ENCODE results near the gene COL4A4.
"Not testable (repeated sequence)": the region's sequence is repeated elsewhere in the genome, so short reads cannot be mapped to it uniquely, and the experiment has no call there.

COL4A4 gene

GRCh38 chr2:227163998-227164762 is at the start of gene COL4A4, which contains the start of gene COL4A3:
COL4A4 (minus strand) TSS chr2:227164205; CDS start chr2:227147483, 16,722 bp downstream.
COL4A3 (plus strand) TSS chr2:227164624; CDS start chr2:227164727, 103 bp downstream.
- DNase-seq (ENCODE audit: low read depth in 2 of 2, low spot score in 1 of 2) = no peak

DNA sequence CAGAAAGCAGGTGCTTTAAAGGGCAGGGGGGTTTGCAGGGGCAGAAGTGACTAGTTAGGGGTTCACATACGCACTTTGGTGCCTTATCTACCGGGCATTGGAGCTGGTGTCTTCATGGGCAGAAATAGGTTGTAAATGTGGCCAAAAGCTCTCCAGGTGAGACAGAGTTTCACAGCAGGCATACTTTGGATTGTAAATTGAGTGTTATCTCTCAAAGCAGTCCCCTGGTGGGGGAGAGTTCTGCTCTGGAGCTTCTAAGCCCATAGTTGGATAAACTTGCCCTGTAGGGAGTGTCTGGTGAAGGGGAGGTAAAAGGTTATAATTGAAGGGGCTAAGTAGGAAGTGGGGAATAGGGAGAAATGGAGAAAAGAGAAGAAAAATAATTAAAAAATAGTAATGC is 43.6 kb upstream of the COL4A4 start:
- no peak for DNase-seq (ENCODE audit: low read depth in 2 of 2, low spot score in 1 of 2)

- DNase-seq (ENCODE audit: low read depth in 2 of 2, low spot score in 1 of 2) = no peak
Measured at GRCh38 chr2:227206406-227206805, 42.4 kb upstream of the COL4A4 start.

DNA sequence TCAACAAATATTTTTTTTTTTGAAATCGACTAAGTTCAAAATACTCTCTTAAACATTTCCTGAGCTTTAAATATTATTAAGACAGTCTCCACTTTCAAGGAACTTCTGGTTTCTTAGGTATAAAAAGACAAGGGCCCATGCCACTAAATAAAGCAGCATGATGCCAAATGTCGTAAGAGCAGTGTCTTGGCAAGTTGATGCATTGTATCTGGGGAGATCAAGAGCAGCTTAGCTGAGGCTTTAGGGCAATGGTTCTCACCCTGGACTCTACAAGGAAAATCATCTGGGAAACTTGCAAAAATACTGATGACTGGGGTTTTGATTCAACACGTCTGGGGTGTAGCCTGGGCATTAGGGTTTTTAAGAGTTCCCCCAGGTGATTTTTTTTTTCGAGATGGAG is 41.7 kb upstream of the COL4A4 start:
- no peak for DNase-seq (ENCODE audit: low read depth in 2 of 2, low spot score in 1 of 2)

GRCh38 chr2:227204452-227204851 is 40.4 kb upstream of the COL4A4 start:
- DNase-seq (ENCODE audit: low read depth in 2 of 2, low spot score in 1 of 2) = no peak

DNA sequence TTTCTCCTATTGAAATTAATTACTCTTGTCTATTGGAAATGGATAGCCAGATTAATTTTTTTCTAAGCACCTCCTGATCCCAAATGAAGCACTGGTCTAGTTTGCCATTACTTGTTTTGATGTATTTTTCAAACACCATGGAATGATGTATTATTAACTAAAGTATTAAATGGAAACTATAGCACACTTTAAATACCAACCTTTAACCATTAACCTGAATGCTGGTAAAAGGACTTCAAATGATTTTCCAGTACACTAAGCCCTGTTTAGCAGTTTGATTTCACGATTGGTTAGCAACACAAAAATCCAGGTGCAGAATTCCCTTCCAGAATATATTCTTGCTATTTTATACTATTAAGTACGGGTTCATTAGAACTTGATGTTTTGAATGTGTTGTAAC is 37.8 kb upstream of the COL4A4 start:
- DNase-seq (ENCODE audit: low read depth in 2 of 2, low spot score in 1 of 2) = no peak

DNA sequence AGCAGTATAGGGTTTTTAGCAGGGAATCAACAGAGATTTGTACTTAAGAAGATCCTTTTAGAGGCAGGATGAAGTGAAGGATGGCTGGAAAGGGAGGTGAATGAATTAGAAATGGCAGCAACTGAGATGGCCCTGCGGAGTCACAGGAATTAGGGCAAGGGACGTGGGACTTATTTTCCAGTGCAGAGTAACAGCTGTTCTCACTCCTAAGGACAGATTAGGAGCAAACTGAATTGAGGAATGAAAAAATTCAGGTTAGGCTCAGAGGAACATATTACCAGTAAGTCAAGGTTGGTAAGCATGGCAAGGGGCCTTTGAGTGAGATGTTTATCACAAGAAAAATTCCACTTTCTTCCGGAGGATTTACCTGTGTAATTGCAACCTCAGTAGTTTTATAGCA is 34.9 kb upstream of the COL4A4 start:
- no peak for DNase-seq (ENCODE audit: low read depth in 2 of 2, low spot score in 1 of 2)

DNA sequence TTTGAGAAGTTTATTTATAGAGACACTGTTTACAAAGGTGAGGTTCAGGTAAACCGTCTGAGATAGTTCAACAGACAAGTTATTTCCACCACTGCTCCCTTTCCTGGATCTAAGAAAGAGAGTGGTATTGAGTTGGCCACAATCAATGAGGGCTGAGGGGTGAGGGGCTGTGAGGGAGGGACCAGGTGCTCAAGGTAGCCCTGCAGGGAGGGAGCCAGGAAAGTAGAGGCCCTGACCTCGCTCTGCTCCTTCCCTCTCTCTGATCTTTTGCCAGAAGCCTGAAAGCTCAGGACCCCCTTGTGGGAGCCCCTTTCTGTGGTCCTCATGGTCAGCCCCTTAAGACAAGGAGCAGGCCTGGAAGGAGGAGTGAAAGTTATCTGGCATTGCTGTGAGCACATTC is 30.2 kb upstream of the COL4A4 start:
- DNase-seq (ENCODE audit: low read depth in 2 of 2, low spot score in 1 of 2) = no peak

- DNase-seq (ENCODE audit: low read depth in 2 of 2, low spot score in 1 of 2) = no peak
Measured at GRCh38 chr2:227192491-227192890, 28.5 kb upstream of the COL4A4 start.

- no peak for DNase-seq (ENCODE audit: low read depth in 2 of 2, low spot score in 1 of 2)
Measured at GRCh38 chr2:227191367-227191766, 27.4 kb upstream of the COL4A4 start.

GRCh38 chr2:227188292-227188691 is 24.3 kb upstream of the COL4A4 start:
- DNase-seq (ENCODE audit: low read depth in 2 of 2, low spot score in 1 of 2) = no peak

- DNase-seq (ENCODE audit: low read depth in 2 of 2, low spot score in 1 of 2) = no peak
Measured at GRCh38 chr2:227186751-227187150, 22.7 kb upstream of the COL4A4 start.

- DNase-seq (ENCODE audit: low read depth in 2 of 2, low spot score in 1 of 2) = no peak
Measured at GRCh38 chr2:227185615-227186232, 21.7 kb upstream of the COL4A4 start.

DNA sequence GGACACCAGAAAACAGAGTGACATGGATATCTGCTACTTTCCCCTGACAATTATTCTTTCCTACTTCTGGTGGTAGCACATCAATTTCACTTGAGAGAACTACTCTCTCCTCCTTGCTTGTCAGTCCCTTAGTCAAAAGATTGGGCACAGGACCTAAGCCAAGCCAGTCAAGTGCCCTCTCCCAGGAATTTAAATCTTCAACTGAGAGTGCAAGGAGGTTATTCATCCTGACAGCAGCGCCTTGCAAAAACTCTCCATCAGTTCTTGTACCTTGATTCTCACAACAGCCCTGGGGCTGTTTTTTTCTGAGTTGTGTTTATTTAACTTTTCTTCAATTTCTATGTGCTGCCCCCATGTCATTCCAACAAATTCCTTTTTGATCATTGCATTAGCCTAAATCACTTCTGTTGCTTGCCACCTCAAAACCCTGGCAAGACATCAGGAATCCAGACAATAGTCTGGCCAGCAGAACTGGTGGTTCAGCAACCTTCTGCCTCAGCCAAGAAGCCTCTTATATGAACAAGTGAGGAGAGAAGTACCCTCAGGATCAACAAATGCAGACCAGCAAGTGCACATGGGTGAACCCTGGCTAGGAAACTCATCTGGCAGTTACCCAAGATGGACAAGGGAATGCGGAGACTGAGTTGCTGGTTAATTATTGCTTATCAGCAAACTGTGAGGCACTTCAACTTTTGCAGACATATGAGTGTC is 19.8 kb upstream of the COL4A4 start:
- DNase-seq (ENCODE audit: low read depth in 2 of 2, low spot score in 1 of 2) = no peak

- DNase-seq (ENCODE audit: low read depth in 2 of 2, low spot score in 1 of 2) = no peak
Measured at GRCh38 chr2:227182765-227183164, 18.8 kb upstream of the COL4A4 start.

GRCh38 chr2:227180770-227181169 is 16.8 kb upstream of the COL4A4 start:
- no peak for DNase-seq (ENCODE audit: low read depth in 2 of 2, low spot score in 1 of 2)

- DNase-seq (ENCODE audit: low read depth in 2 of 2, low spot score in 1 of 2) = no peak
Measured at GRCh38 chr2:227179988-227180685, 16.1 kb upstream of the COL4A4 start.

DNA sequence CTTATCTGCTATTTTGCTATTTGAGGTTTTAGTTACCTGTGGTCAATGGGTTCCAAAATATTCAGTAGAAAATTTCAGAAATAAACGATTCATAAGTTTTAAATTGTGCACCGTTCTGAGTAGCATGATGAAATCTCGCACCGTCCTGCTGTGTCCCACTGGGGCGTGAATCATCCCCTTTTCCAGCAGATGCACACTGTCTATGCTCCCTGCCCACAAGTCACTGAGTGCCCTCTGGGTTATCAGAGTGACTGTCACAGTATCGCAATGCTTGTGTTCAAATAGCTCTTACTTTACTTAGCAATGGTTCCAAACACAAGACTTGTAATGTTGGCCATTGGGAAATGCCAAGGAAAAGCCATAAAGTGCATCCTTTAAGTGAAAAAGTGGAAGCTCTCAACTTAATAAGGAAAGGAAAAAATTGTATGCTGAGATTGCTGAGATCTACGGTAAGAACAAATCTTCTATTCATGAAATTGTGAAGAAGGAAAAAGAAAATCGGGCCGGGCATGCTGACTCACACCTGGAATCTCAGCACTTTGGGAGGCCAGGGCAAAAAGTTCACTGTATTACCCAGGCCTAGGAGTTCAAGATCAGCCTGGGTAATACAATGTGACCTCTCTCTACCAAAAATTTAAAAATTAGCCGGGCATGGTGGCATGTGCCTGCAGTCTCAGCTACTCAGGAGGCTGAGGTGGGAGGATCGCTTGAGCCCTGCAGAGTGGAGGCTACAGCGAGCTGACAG is 13.8 kb upstream of the COL4A4 start:
- DNase-seq (ENCODE audit: low read depth in 2 of 2, low spot score in 1 of 2) = no peak

- not testable (repeated sequence) for DNase-seq (ENCODE audit: low read depth in 2 of 2, low spot score in 1 of 2)
Measured at GRCh38 chr2:227171779-227172178, 7.8 kb upstream of the COL4A4 start.

GRCh38 chr2:227164763-227165291 is 822 bp upstream of the COL4A4 start:
- no peak for DNase-seq (ENCODE audit: low read depth in 2 of 2, low spot score in 1 of 2)
